ENCODE measurements around the gene CENPN.

- no peak for TF ChIP-seq CTCF (IDR thresholded peaks at IDR 0.05)
- TF ChIP-seq POLR2A (IDR thresholded peaks at IDR 0.05): no peak
Measured at GRCh38 chr16:80986557-80986956, 20.5 kb upstream of the CENPN start.

All from adrenal gland (tissue), 5 donors.